HG02759 (cell line): ENCODE measurements around the gene FAU.

Experiments
- ATAC-seq: cut with Tn5 transposase; IDR thresholded peaks from one replicate; pipeline ENCODE4 v1.9.1; 2021; ENCODE audit warnings: mild to moderate bottlenecking, moderate library complexity; ENCODE audit not compliant: unreplicated experiment

The FAU gene

GRCh38 chr11:65083834-65084597 is 37.9 kb downstream of the FAU start, which contains the start of the genes CDCA5 and ZFPL1:
Gene CDCA5, minus strand, starts transcription at chr11:65084040. Its CDS starts 62 bp downstream, at chr11:65083978.
Gene ZFPL1, plus strand, starts transcription at chr11:65084222. Its CDS starts 477 bp downstream, at chr11:65084699.
- peak; percentile 84 for ATAC-seq

GRCh38 chr11:65083134-65083833 is 38.6 kb downstream of the FAU start:
- peak; percentile 17 for ATAC-seq

DNA sequence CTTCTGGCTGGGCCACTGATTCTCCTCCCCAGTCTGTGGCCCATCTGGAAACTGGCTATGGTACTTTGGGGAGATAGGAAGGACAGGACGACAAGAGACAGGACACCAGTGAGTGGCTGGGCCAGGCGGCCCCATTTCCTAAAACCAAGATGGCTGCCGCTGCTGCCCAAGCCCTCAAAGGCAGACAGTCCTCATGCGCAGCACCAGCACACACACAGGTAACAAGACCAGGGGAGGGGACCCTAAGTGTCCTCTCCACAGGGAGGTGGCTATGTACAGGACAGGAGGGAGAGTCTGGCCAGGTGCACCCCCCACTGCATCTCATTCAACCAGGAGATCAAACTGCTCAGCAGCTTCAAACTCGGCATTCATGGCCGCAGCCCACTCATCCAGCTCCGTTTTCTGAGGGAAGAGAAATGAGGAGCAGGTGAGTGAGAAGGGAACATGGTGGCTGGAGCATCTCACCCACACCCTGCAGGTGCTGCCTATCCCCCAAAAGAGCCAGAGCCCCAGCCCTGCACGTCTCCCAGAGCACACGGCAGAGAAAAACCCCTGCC is 43.1 kb downstream of the FAU start:
- no peak for ATAC-seq

GRCh38 chr11:65078151-65078550 is 43.8 kb downstream of the FAU start:
- ATAC-seq: no peak

DNA sequence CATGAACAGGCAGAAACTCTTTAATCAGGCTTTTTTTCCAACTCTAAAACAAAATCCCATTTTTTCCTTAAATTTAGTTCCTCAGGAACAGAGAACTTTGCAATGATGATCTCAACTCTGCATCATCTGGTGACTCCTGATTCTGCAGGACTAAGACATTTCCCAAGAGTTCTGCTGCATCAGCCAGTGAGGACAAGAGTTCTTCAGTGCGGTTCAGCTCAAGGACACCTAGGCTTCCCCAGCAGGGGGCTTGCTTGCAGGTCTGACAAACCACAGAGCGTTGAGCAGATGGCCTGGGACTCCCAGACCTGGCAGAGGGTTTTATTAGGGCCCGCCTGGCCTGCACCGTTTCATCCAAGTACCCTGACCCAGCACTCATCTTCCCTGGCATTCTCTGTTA is 44.5 kb downstream of the FAU start:
- no peak for ATAC-seq

- ATAC-seq: no peak
Observed at GRCh38 chr11:65072631-65072966, 49.3 kb downstream of the FAU start.

GRCh38 chr11:65071907-65072630 is 49.9 kb downstream of the FAU start:
- no peak for ATAC-seq
